GM19043 (cell line): ENCODE results near the gene INA.
"Not testable (repeated sequence)": the region's sequence is repeated elsewhere in the genome, so short reads cannot be mapped to it uniquely, and the experiment has no call there.

Experiments used
- ATAC-seq: cut with Tn5 transposase; IDR thresholded peaks from one replicate; pipeline ENCODE4 v1.9.1; 2021; ENCODE audit warnings: low read depth; ENCODE audit not compliant: unreplicated experiment

Gene INA

DNA sequence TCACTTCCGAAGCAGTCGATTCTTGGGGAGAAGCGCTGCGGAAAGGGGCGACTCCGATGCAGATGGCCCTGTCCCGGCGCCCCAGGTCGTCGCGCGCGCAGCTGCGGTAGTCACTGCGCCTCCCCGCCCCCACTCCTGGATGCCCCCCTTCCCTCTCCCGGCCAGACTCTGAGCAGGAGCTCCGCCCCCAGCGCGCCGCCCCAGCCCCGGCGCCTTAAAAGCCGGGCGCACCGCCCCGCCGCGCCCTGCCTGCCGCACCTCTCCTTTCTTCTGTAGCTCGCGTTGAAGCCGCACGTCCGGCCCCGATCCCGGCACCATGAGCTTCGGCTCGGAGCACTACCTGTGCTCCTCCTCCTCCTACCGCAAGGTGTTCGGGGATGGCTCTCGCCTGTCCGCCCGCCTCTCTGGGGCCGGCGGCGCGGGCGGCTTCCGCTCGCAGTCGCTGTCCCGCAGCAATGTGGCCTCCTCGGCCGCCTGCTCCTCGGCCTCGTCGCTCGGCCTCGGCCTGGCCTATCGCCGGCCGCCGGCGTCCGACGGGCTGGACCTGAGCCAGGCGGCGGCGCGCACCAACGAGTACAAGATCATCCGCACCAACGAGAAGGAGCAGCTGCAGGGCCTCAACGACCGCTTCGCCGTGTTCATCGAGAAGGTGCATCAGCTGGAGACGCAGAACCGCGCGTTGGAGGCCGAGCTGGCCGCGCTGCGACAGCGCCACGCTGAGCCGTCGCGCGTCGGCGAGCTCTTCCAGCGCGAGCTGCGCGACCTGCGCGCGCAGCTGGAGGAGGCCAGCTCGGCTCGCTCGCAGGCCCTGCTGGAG lies at the start of gene INA:
Gene INA (plus strand): TSS at position 243 of the 817 bp plus-strand sequence. CDS start 74 bp downstream, at position 317.
- no peak for ATAC-seq

DNA sequence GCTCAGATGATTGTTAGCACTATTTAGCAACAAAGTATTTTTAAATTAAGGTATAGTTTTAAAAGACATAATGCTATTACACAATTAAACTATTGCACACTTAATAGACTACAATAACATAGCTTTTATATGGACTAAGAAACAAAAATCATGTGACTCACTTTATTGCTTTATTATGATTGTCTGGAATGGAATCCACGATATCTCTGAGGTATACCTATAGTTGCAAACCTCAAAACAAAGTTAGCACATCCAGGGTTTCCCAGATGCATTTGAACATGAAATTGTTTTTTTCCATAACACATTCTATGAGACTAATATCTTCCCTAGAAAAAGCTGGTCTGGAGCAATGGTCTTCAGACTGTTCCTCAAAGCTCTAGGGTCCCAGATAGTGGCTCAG lies 49.5 kb upstream of the INA start:
- ATAC-seq: no peak

DNA sequence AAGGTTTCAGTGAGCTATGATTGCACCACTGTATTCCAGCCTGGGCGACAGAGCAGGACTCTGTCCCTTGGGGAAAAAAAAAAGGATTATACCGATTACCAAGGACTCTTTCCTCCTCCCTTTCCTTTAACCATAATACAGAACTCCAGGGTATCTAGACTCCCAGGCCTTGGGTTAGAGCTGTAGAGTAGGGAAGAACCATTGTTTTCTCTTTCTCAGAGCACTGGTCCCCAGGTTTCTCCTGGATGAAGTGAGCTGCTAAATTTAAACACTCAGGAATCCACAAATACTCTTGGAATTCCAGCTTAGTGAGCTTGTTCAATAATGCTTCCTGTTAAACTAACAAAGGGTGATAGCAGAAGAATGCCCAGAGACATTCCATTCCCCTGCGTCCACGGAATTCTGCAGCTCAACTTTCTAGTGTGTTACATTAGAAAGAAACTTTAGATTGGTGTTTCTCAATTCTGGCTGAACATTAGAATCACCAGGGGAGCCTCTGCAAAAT lies 45.8 kb upstream of the INA start:
- ATAC-seq: no peak

DNA sequence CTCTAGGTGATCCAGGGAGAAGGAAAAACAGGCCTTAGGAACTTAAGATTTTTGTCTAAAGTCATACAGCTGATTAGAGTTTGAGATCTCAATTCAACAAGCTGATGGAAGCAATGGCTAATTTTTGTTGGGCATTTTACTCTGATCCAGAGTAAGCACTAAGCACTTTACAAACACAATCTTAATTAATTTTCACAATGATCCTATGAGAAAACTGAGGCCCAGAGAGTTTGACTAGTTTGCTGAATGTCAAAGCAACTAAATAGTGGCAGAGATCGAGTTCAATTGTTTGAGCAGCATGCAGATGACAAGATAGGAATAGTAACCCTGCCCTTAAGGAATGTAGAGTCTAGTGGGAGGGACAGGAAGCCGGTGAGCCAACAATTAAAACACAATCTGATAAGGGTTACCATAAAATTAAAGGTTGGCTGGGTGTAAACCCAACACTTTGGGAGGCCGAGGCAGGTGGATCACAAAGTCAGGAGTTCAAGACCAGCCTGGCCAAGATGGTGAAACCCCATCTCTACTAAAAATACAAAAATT lies 44.7 kb upstream of the INA start:
- ATAC-seq: no peak

DNA sequence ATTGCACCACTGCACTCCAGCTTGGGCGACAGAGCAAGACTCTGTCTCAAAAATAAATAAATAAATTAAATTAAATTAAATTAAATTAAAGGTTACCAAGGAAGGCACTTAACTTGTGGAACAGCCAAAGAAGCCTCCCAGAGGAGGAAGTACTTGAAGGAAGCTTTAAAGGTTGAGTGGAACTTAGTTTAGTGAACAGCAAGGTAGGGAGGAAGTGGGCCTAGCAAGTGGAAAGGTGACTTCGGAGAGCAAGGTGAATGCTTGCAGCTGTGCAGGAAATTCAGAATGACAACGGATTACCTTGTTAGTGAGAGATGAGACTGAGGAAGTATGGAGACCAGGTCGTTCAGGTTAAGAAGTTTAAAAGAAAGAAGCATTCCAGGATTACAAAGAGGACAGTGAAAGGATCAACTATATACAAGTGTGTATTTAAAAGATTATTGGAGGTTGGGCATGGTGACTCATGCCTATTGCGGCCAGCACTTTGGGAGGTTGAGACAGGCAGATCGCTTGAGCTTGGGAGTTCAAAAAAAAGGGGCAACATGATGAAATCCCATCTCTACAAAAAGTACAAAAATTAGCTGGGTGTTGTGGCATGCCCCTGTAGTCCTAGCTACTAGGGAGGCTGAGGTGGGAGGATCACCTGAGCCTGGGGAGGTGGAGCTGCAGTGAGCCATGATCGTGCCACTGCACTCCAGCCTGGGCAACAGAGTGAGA lies 44.0 kb upstream of the INA start:
- no peak for ATAC-seq

DNA sequence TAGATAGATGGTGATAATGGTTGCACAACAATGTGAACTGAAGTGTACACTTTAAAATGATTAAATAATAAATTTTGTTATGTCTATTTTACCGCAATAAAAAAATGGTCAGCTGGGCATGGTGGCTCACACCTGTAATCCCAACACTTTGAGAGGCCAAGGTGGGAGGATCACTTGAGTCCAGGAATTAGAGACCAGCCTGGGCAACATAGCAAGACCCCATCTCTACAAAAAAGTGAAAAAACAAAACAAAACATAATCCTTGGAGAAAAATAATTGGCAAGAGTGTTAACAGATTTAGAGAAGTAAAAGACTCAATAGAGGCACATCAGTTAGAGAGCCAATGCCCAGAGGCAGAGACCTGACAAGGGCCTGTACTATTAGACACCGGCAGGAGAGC lies 41.2 kb upstream of the INA start:
- ATAC-seq: no peak

DNA sequence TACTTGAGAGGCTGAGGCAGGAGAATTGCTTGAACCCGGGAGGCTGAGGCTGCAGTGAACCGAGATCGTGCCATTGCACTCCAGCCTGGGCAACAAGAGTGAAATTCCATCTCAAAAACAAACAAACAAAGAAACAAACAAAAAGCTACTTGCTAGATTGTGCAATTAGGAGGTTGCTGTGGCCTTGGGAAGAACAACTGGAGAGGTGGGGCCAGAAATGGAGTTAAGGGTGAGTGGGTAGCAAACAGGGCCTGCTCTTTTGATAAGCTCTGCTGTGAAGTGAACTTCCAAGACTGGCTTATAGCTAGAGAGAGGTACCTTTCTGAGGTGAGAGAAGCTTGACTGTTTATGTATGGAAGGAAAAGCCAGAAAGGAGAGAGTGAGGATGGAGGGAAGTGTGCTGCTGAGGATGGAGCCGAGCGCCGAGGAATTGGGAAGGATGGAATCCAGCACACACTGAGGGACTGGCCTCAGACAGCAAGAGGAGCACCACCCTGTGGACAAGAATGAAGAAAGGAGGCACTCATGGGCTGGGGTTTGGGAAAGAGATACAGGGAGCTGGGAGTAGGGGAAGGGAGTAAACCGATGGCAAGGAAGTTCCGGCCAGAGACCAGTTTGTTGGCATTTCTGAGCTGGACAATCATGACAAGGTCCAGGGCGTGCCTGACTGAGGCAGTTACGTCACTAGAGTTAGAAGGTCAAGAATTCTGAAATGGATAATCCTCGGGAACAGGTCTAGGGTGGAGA lies 38.3 kb upstream of the INA start:
- ATAC-seq: no peak

DNA sequence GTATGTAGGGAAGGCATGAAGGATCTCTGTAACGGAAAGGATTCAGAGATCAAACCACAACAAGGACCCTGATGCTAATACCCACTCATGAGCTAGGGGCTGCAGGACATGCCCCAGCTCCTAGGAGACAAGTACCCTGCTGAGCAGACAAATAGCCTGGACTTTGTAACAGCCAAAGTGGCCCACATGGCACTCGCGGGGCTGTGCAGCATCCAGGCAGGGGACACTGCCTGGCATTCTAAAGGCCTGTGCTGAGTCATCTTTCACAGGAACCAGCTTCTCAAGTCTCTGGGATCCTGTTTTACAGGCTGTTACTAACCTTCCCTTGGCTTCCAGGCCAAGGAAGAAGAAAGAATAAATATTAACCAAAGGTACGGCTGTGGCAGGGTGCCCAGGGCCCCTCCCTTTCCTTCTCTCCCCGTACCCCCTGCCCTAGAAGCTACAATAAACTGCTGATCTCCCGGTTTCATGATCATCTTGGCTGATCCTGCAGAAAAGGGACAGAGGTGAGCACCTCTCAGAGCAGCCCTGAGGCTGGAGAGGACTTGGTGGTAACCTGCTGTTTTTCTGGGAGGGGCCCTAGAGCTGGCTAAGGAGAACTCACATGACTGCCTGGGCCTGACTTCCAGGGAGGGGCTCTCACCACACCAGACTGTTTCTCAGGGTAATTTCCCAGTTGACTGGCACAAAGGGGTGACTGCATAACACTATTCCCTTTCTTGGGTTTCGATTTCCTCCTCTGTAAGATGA lies 35.5 kb upstream of the INA start:
- no peak for ATAC-seq

DNA sequence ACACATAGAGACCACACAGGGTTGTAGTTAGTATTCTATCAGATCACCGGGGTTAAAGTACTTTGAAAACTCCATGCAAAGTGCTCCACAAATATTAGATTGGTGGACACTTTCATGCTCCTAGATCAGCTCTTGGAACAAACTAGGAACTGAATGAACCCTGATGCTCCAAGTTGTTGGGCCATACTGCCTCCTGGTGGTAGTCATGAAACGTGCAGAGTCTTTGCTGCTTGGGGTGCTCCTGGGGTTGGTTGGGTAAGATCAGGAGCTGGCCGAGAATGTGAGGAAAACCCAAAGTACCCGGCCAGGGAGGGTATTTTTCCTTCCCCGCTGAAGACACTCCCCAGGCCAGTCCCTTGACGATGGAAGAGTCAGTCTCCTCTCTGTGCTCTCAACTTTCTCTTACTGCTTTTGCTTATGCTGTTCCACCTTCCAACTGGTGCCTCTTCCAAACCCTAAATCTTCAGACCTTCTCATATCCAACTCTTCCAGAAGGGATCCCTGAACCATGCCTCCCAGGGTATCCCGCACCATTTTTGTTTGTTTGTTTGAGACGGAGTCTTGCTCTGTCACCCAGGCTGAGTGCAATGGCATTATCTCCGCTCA lies 32.2 kb upstream of the INA start:
- no peak for ATAC-seq

DNA sequence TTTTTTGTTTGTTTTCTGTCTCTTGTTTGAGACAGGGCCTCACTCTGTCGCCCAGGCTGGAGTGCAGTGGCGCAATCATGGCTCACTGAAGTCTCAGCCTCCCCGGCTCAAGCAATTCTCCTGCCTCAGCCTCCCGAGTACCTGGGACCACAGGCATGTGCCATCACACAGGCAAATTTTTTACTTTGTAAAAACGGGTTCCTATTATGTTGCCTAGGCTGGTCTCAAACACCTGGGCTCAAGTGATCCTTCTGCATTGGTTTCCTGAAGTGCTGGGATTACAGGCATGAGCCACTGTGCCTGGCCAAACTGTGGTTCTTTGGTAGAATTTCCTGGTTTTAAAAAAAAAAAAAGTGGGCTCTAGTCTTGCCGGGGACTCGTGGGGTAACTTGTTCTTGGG lies 31.4 kb upstream of the INA start, which contains the start of gene RPEL1:
Gene RPEL1 (plus strand): TSS at position 301 of the 400 bp plus-strand sequence. CDS start 110 bp downstream, outside the sequence.
- ATAC-seq: not testable (repeated sequence)

DNA sequence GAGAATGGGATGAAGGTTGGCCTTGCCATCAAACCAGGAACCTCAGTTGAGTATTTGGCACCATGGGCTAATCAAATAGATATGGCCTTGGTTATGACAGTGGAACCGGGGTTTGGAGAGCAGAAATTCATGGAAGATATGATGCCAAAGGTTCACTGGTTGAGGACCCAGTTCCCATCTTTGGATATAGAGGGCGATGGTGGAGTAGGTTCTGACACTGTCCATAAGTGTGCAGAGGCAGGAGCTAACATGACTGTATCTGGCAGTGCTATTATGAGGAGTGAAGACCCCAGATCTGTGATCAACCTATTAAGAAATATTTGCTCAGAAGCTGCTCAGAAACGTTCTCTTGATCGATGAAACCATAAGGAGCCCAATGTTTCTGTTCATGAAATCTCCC lies 30.6 kb upstream of the INA start:
- no peak for ATAC-seq

DNA sequence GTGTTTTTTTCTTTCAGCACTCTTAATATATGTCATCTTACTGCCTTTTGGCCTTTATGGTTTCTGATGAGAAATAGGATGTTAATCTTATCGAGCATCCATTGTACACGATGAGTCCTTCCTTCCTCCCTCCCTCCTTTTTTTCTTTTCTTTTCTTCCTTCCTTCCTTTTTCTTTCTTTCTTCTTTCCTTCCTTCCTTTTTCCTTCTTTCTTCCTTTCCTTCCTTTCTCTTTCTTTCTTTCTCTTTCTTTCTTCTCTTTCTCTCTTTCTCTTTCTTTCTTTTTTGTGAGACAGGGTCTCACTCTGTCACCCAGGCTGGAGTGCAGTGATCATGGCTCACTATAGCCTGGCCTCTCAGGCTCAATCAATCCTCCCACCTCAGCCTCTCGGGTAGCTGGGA lies 22.8 kb upstream of the INA start:
- no peak for ATAC-seq

DNA sequence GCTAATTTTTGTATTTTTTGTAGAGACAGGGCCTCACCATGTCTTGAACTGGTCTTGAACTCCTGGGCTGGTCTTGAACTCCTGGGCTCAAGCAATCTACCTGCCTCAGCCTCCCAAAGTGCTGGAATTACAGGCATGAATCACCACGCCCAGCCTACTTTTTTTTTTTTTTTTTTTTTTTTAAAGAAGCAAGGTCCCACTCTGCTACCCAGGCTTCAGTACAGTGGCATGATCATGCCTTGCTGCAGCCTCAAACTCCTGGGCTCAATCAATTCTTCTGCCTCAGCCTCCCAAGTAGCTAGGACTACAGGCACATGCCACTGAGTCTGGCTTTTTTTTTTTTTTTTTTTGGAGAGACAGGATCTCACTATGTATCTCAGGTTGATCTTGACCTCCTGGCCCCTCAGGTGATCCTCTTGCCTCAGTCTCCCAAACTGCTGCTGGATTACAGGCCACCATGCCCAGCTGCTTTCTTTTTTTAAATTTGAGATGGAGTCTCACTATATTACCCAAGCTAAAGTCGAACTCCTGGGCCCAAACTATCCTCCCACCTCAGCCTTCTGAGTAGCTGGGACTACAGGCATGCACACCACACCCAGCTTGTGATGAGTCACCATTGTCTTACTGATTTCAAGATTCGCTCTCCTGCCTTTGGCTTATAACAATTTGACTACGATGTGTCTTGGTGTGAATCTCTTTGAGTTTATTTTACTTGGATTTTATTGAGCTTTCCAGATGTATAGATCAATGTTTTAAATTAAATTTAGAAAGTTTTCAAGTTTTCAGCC lies 22.2 kb upstream of the INA start:
- no peak for ATAC-seq

DNA sequence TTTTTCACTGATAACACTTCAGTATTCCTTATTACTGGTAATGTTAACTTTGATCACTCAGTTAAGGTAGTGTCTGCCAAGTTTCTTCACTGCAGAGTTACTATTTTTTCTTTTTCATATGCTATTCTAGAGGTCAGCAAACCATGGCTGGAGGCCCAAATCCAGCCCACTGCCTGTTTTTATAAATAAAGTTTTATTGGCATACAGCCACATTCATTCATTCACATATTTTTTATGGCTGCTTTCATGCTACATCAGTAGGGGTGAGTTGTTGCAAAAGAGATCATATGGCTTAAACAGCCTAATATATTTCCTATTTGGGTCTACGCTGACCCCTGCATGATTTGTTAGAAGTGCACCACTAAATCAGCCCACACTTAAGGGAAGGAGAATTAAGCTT lies 20.3 kb upstream of the INA start:
- no peak for ATAC-seq

DNA sequence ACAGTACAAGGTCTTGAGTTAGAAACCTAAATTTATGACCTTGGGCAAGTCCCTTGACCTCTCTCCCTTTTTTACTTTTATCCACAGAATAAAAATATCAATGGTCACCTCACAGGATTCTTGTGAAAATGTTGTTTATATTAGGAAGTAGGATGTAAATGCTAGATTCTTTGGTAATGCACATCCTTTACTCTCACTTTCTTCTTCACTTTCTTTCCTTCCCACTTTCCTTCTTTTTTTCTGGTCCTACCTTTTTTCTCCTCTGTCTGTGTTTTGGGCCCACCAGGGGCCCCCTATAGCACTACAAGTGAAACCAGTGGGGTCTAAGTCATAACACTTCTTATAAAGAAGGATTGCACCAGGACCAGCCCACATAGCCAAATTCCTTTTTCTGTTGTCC lies 19.1 kb upstream of the INA start:
- ATAC-seq: no peak

DNA sequence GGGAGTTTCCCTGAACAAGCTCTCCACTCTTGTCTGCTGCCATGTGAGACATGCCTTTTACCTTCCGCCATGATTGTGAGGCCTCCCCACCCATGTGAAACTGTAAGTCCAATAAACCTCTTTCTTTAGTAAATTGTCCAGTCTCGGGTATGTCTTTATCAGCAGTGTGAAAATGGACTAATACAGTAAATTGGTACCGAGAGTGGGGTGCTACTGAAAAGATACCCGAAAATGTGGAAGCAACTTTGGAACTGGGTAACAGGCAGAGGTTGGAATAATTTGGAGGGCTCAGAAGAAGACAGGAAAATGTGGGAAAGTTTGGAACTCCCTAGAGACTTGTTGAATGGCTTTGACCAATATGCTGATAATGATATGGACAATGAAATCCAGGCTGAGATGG lies 18.0 kb upstream of the INA start:
- ATAC-seq: not testable (repeated sequence)

DNA sequence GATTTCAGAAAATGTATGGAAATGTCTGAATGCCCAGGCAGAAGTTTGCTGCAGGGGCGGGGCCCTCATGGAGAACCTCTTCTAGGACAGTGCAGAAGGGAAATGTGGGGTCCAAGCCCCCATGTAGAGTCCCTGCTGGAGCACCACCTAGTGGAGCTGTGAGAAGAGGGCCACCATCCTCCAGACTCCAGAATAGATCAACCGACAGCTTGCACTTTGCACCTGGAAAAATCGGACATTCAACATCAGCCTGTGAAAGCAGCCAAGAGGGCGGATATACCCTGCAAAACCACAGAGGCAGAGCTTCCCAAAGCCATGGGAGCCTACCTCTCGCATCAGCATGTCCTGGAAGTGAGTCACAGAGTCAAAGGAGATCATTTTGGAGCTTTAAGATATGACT lies 16.9 kb upstream of the INA start:
- no peak for ATAC-seq

DNA sequence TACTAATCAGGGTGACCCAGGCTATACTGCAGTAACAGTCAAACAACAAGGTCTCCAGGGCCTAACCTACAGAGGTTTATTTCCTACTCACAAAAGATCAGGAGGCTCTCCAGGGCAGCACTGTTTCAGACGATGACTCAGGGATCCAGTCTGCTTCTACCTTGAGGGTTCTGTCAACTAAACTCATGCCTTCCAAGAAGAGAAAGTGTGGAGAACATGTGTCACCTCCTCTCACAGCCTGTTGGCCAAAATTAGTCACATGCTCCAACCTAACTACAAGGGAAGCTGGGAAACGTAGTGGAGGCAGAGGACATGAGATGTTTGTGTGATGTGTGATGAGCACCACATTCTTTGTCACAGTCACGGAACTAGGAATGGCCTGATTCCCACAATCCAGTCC lies 14.7 kb upstream of the INA start:
- no peak for ATAC-seq
